ENCODE results near the gene SPATS2L. TPM values are rescaled to one million over a fixed set of nuclear protein-coding genes. Genes with fewer than 3 reads are reported as not detected.

SPATS2L gene
- total and polyA plus RNA-seq, 2 experiments from 2014 or later: 118 to 154 TPM

DNA sequence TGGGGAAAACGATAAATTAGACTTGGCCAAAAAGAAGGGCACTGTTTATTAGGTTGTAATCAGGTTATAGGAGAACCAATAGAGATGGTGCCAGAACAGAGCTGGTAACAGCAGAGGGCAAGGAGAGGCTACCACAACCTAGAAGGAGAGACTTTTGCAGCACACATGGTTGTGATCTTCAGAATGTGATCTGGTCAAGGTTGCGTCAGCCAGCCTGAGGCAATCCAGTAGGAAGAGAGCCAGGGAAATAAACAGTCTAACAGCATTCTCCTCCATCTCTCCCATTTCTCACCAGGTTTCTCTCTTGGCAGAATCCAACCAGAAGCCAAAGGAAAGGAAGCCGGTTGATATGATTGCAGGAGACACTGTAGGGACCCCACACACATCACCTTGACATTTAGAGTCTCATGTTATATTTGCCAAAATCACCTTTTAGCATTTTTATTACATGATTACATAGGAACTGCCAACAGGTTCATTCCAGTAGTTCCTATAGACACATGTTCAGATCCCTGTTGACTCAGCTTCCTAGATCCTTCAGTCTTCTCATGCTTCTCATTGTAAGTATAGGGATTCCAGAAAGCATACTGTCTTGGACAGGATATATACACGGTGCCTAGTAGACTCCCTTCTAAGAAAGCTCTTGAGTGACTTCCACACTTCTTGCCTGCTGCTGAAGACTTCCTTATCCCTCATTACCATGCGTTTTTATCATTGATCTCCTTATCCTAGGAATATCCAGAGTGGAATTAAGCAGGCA, 17.6 kb upstream of the SPATS2L start (continued):
- TF ChIP-seq, protein P1, sequence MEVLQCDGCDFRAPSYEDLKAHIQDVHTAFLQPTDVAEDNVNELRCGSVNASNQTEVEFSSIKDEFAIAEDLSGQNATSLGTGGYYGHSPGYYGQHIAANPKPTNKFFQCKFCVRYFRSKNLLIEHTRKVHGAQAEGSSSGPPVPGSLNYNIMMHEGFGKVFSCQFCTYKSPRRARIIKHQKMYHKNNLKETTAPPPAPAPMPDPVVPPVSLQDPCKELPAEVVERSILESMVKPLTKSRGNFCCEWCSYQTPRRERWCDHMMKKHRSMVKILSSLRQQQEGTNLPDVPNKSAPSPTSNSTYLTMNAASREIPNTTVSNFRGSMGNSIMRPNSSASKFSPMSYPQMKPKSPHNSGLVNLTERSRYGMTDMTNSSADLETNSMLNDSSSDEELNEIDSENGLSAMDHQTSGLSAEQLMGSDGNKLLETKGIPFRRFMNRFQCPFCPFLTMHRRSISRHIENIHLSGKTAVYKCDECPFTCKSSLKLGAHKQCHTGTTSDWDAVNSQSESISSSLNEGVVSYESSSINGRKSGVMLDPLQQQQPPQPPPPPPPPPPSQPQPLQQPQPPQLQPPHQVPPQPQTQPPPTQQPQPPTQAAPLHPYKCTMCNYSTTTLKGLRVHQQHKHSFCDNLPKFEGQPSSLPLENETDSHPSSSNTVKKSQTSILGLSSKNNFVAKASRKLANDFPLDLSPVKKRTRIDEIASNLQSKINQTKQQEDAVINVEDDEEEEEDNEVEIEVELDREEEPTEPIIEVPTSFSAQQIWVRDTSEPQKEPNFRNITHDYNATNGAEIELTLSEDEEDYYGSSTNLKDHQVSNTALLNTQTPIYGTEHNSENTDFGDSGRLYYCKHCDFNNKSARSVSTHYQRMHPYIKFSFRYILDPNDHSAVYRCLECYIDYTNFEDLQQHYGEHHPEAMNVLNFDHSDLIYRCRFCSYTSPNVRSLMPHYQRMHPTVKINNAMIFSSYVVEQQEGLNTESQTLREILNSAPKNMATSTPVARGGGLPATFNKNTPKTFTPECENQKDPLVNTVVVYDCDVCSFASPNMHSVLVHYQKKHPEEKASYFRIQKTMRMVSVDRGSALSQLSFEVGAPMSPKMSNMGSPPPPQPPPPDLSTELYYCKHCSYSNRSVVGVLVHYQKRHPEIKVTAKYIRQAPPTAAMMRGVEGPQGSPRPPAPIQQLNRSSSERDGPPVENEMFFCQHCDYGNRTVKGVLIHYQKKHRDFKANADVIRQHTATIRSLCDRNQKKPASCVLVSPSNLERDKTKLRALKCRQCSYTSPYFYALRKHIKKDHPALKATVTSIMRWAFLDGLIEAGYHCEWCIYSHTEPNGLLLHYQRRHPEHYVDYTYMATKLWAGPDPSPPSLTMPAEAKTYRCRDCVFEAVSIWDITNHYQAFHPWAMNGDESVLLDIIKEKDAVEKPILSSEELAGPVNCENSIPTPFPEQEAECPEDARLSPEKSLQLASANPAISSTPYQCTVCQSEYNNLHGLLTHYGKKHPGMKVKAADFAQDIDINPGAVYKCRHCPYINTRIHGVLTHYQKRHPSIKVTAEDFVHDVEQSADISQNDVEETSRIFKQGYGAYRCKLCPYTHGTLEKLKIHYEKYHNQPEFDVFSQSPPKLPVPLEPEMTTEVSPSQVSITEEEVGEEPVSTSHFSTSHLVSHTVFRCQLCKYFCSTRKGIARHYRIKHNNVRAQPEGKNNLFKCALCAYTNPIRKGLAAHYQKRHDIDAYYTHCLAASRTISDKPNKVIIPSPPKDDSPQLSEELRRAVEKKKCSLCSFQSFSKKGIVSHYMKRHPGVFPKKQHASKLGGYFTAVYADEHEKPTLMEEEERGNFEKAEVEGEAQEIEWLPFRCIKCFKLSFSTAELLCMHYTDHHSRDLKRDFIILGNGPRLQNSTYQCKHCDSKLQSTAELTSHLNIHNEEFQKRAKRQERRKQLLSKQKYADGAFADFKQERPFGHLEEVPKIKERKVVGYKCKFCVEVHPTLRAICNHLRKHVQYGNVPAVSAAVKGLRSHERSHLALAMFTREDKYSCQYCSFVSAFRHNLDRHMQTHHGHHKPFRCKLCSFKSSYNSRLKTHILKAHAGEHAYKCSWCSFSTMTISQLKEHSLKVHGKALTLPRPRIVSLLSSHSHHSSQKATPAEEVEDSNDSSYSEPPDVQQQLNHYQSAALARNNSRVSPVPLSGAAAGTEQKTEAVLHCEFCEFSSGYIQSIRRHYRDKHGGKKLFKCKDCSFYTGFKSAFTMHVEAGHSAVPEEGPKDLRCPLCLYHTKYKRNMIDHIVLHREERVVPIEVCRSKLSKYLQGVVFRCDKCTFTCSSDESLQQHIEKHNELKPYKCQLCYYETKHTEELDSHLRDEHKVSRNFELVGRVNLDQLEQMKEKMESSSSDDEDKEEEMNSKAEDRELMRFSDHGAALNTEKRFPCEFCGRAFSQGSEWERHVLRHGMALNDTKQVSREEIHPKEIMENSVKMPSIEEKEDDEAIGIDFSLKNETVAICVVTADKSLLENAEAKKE (CRISPR knock-in tag; IDR thresholded peaks at IDR 0.05): no peak
- TF ChIP-seq POLR2AphosphoS5 (IDR thresholded peaks at IDR 0.05; ENCODE audit: low read depth): no peak
- TF ChIP-seq, protein P2, sequence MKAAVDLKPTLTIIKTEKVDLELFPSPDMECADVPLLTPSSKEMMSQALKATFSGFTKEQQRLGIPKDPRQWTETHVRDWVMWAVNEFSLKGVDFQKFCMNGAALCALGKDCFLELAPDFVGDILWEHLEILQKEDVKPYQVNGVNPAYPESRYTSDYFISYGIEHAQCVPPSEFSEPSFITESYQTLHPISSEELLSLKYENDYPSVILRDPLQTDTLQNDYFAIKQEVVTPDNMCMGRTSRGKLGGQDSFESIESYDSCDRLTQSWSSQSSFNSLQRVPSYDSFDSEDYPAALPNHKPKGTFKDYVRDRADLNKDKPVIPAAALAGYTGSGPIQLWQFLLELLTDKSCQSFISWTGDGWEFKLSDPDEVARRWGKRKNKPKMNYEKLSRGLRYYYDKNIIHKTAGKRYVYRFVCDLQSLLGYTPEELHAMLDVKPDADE (IDR thresholded peaks at IDR 0.05): no peak

DNA sequence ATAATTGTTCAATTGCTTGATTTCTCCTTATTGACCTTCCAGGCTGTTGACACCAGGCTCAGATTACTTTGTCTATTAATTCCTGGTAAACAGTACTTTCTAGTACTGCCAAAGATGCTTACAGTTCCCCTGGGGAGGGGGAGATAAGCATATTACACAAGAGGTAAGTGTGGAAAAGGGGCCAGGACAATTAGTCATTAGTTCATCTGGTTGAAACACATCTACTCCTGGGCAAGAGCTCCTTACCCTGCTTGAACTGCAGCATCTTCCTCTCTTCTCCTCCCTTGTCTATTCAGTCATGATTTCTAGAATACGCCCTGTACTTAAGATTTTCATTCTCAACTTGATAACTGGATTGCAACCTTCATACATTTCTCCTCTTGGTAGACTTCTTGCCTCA, 10.4 kb upstream of the SPATS2L start:
- Mint-ChIP-seq H3K4me1 (peaks cover 3% of the 10 kb centered on the region; the same call in 2 of the 3 replicates), H3K27ac (no peak overlapping the region), H3K36me3 (ENCODE audit: low read depth) (no peaks in the 10 kb centered on the region; the same call in 2 of the 3 replicates), H3K4me3 (no peak overlapping the region), H3K9me3 (no peaks in the 10 kb centered on the region), H3K27me3 (ENCODE audit: insufficient read depth, low read depth, poor library complexity) (peaks cover 1% of the 10 kb centered on the region)
- H3K9me2 ChIP-seq (ENCODE audit: insufficient read depth): no peaks in the 10 kb centered on the region
- no peaks in the 10 kb centered on the region for H3K79me2 ChIP-seq (replicated peaks; ENCODE audit: insufficient read depth)
- no peak overlapping the region for H3K27ac ChIP-seq (ENCODE audit: low read depth)
- ATAC-seq: no peak
- no peak overlapping the region for H3K4me3 ChIP-seq
- H3F3A ChIP-seq (replicated peaks; ENCODE audit: low read depth): no peaks in the 10 kb centered on the region
- peak overlapping the region; percentile 68 for H2AFZ ChIP-seq
- H3K4me1 ChIP-seq (ENCODE audit: insufficient read depth): no peaks in the 10 kb centered on the region
- H3K4me2 ChIP-seq: no peak overlapping the region
- no peaks in the 10 kb centered on the region for H3K36me3 ChIP-seq (ENCODE audit: insufficient read depth)
- H4K20me1 ChIP-seq (replicated peaks; ENCODE audit: insufficient read depth): no peaks in the 10 kb centered on the region
- DNase-seq (ENCODE audit: low spot score): no peak
- no peaks in the 10 kb centered on the region for H3K27me3 ChIP-seq (ENCODE audit: insufficient read depth)
- no peak for TF ChIP-seq NANOG (IDR thresholded peaks at IDR 0.05; ENCODE audit: borderline replicate concordance)
- no peak for TF ChIP-seq STAT1 (IDR thresholded peaks at IDR 0.05; ENCODE audit: unreplicated experiment)
- TF ChIP-seq POLR2AphosphoS5 (IDR thresholded peaks at IDR 0.05; ENCODE audit: low read depth): no peak
- TF ChIP-seq, protein P2 (IDR thresholded peaks at IDR 0.05): no peak
- TF ChIP-seq, protein P1 (CRISPR knock-in tag; IDR thresholded peaks at IDR 0.05): no peak
- no peak for TF ChIP-seq JUNB (IDR thresholded peaks at IDR 0.05; ENCODE audit: unreplicated experiment)

All from GM23338 (cell line).